ENCODE data around the gene SLC1A7.

GRCh38 chr1:53148123-53148522 lies 5.7 kb upstream of the SLC1A7 start:
- no peak for TF ChIP-seq CTCF (IDR thresholded peaks at IDR 0.05)
- TF ChIP-seq REST (IDR thresholded peaks at IDR 0.05; ENCODE audit: insufficient read depth in 1 of 2, low read depth in 2 of 2, low read length in 1 of 2), result no peak
- TF ChIP-seq POLR2AphosphoS5 (IDR thresholded peaks at IDR 0.05; ENCODE audit: low read depth, low read length), result no peak
